HUES48 (cell line): ENCODE results near the gene RAI14.

Experiments
- H3K27ac ChIP-seq: one replicate; pipeline ENCODE4 v1.7.0; 2013; ENCODE audit warnings: low read depth, low read length, inconsistent platforms
- H3K27me3 ChIP-seq: 2 replicates; pipeline ENCODE4 v1.6.1; 2013; ENCODE audit warnings: mild to moderate bottlenecking, low read length; ENCODE audit not compliant: control insufficient read depth, insufficient read depth
- H3K36me3 ChIP-seq: 2 replicates; pipeline ENCODE4 v1.6.1; 2013; ENCODE audit warnings: low read length; ENCODE audit not compliant: control insufficient read depth, insufficient read depth
- H3K4me1 ChIP-seq: 2 replicates; pipeline ENCODE4 v1.6.1; 2013; ENCODE audit warnings: mild to moderate bottlenecking, low read length; ENCODE audit not compliant: control insufficient read depth, insufficient read depth
- H3K4me3 ChIP-seq: 2 replicates; pipeline ENCODE4 v1.5.1; 2013; ENCODE audit warnings: mild to moderate bottlenecking, low read depth, low read length
- H3K9ac ChIP-seq: 2 replicates; pipeline ENCODE4 v1.6.1; 2013; ENCODE audit warnings: mild to moderate bottlenecking, low read depth, low read length, moderate library complexity
- H3K9me3 ChIP-seq: 2 replicates; pipeline ENCODE4 v1.6.1; 2013; ENCODE audit warnings: low read length; ENCODE audit not compliant: control insufficient read depth, insufficient read depth

Gene RAI14

DNA sequence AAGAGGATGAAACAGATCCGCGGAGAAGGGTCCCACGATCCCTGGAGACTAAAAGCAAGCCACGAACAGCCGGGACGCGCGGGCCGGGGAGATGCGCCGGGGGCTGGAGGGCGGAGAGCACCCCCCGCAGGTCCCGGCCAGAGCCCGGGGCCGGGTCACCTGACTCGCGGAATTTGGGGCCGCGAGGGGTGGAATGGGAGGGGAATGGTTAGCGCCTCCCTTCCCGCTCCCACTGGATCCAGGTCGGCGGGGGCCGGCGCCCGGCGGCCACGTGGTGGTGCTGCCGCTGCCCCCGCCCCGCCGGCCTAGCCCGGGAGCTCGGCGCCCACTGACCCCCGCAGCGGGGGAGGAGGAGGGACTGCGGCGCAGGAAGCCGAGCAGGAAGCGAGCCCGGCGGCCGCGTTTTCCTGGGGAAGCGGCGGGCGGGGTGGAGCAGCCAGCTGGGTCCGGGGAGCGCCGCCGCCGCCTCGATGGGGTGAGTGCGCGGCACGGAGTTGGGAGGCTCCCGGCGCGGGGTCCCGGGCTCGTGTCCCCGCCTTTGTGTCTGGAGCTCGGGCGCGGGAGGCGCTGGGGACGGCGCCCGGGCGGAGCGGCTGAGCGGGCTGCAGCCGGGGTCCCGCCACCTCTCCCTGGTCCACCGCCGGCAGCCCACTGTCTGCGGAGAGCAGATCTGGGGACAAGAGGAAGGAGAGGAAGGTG is at the start of gene RAI14:
Gene RAI14 (plus strand): TSS at position 328 of the 699 bp plus-strand sequence. CDS start 30,592 bp downstream, outside the sequence.
- Histone ChIP-seq H3K4me1 (peaks cover 36% of the 10 kb centered on the region), H3K9me3 (no peaks in the 10 kb centered on the region), H3K27ac (peak within 1 kb of the TSS; percentile 84), H3K4me3 (peak within 1 kb of the TSS; percentile 82), H3K9ac (peak within 1 kb of the TSS; percentile 87), H3K27me3 (no peaks in the 10 kb centered on the region), H3K36me3 (peaks cover 16% of the 10 kb centered on the region)

DNA sequence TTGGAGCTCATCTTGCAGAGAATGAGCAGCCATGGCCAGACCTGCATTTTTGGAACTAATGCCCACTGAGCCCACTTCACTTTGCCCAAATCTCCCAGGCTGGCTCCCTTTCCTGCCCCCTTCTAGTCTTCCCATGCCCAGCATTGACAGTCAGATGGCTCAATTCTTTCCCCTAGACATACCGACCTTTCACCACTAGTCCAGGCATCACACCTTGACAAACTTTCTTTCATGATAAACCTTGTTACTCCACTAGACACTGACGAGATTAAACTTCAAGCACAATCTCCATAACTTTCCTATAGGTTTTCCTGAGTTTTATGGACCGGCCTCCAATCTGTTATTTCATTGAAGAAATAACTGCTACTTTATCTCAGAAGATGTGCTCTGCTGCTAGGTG is 47.8 kb upstream of the RAI14 start:
- H3K4me3 ChIP-seq: no peak overlapping the region
- no peak overlapping the region for H3K9ac ChIP-seq
- H3K9me3 ChIP-seq: no peaks in the 10 kb centered on the region
- no peak overlapping the region for H3K27ac ChIP-seq
- peaks cover 25% of the 10 kb centered on the region for H3K4me1 ChIP-seq
- no peaks in the 10 kb centered on the region for H3K36me3 ChIP-seq
- H3K27me3 ChIP-seq: no peaks in the 10 kb centered on the region

DNA sequence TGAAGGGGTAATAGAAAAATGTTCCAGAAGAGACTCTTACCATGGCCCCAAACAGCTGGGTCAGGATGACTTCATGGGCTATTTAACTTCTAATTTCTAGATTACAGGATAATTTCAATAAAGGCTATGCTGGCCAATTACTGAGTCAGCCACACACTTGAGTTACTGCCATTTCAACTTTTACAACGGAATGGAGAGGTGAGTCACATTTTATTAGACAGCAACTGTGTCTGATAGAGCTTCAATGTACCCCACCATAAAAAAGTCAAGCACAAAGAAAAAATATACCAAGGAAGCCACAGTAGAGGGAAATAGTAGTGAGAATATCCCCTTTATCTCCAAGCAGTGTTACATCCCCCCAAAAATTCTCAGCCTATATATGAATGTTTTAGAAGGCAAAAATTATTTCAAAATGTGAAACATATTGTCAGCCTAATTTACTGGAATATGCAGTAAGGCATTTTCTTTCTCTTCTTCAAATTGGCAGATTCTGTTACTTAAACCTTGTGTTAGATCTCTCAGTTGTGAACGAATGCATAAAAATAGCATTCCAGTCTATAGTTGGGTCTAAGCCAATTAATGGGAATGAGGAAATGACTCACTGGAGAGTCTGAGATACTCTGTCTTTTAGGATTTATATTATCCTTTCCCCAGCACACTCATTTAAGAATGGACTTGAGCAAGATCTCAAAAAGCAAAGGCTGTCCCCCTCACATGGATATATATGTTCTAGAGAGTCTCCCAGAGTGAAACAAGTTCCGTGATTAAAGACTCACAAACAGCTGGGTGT is 47.1 kb upstream of the RAI14 start:
- Histone ChIP-seq H3K9me3 (no peaks in the 10 kb centered on the region), H3K36me3 (no peaks in the 10 kb centered on the region), H3K9ac (no peak overlapping the region), H3K4me3 (no peak overlapping the region), H3K4me1 (peaks cover 25% of the 10 kb centered on the region), H3K27me3 (no peaks in the 10 kb centered on the region), H3K27ac (no peak overlapping the region)

DNA sequence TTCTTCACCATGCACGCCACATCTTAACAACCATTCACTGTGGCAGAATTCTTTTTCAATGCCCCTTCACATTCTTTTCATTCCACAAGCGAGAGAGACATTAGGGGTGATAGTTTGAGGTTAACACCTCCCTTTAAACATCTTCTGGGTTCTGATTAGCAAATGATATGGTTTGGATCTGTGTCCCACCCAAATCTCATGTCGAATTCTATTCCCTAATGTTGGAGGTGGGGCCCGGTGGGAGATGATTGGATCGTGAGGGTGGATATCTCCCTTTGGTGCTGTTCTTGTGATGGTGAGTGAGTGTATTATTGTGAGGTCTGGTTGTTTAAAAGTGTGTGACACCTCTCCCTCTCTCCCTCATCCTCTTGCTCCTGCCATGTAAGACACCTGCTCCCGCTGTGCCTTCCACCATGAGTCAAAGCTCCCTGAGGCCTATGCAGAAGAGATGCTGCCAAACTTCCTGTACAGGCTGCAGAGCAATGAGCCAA is 46.1 kb upstream of the RAI14 start:
- no peaks in the 10 kb centered on the region for H3K27me3 ChIP-seq
- no peak overlapping the region for H3K4me3 ChIP-seq
- H3K27ac ChIP-seq: no peak overlapping the region
- no peaks in the 10 kb centered on the region for H3K36me3 ChIP-seq
- H3K9me3 ChIP-seq: no peaks in the 10 kb centered on the region
- H3K9ac ChIP-seq: no peak overlapping the region
- peaks cover 25% of the 10 kb centered on the region for H3K4me1 ChIP-seq

DNA sequence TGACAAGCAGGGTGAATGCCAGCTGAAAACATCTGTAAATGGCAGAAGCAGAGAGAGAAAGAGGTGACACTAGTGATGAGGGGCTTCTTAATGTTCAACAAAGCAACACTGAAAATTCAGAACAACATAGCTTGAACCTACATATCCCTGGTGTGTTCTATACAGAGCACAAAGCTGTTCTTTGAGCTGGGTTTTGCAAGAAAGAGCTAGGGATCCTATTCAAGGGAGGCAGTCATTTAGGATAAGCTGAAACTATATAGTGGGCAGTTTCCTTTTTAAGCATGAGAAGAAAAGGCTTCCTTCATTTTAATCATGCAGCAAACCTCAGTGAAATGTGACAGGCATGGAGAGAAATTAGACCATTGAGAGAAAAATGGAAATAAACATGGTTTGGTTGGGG is 45.6 kb upstream of the RAI14 start:
- no peak overlapping the region for H3K27ac ChIP-seq
- H3K9ac ChIP-seq: no peak overlapping the region
- no peaks in the 10 kb centered on the region for H3K27me3 ChIP-seq
- no peaks in the 10 kb centered on the region for H3K36me3 ChIP-seq
- no peak overlapping the region for H3K4me3 ChIP-seq
- H3K9me3 ChIP-seq: no peaks in the 10 kb centered on the region
- H3K4me1 ChIP-seq: peaks cover 25% of the 10 kb centered on the region

DNA sequence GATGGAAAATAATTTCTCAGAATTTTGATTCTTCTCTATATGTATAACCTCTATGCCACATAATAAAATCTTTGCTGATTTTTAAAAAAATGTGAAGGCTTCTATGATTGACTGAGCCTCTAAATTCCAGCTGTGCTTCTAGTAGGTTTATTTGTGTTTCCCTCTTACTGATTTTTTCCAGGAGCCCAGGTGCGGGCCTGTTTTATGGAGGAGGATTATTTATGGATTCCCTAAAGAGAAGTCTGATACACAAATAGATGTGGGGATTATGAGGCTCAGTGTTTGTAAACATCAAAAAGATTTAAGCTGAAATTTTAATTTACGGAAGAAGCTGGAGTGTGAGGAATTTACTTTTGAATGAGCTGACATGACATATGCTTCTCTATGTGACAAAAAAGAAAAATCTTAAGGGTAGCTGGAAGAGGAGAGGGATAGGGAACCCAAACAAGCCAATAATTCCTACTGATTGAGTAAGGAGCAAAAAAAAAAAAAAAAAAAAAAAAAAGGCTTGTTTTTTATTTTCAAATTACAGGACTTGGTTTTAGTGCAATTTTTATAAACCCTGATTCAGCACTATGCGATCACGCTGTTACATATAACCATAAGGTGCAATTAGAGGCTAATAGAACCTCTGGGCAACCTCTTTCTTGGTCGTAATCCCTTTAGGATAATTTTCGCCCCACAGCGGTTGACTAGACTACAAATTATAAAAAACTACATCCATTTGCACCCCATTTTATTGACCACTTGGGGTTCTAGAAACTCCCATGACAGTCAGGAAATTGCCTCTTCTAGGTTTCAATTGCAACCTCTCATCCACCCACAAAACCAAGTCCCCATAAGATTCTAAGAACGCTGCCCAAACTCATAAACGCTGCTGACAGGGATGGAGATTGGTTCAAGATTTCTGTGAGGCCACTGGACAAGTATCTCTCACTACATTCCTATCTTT is 44.4 kb upstream of the RAI14 start:
- Histone ChIP-seq H3K4me1 (peaks cover 25% of the 10 kb centered on the region), H3K9me3 (no peaks in the 10 kb centered on the region), H3K9ac (no peak overlapping the region), H3K36me3 (no peaks in the 10 kb centered on the region), H3K27me3 (no peaks in the 10 kb centered on the region), H3K27ac (no peak overlapping the region), H3K4me3 (no peak overlapping the region)

DNA sequence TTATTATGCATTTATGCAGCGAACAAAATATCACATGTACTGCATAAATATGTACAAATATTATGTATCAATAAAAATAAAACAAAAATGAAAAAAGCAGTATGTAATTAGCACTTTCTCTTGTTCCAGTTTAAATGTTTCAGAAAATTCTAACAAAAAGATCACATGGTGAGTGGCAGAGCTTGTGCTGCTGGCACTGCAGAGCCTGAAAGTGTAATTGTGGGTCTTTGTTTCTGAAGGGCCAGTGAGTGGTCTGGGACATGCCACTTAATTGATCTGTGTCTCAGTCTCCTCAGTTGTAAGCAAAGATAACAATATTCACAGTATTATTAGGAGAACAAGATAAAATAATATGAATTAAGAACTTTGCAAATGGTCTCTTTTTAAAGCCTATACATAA is 39.5 kb upstream of the RAI14 start:
- Histone ChIP-seq H3K27me3 (no peaks in the 10 kb centered on the region), H3K4me3 (no peak overlapping the region), H3K36me3 (no peaks in the 10 kb centered on the region), H3K9ac (no peak overlapping the region), H3K4me1 (peaks cover 7% of the 10 kb centered on the region), H3K27ac (no peak overlapping the region), H3K9me3 (no peaks in the 10 kb centered on the region)

DNA sequence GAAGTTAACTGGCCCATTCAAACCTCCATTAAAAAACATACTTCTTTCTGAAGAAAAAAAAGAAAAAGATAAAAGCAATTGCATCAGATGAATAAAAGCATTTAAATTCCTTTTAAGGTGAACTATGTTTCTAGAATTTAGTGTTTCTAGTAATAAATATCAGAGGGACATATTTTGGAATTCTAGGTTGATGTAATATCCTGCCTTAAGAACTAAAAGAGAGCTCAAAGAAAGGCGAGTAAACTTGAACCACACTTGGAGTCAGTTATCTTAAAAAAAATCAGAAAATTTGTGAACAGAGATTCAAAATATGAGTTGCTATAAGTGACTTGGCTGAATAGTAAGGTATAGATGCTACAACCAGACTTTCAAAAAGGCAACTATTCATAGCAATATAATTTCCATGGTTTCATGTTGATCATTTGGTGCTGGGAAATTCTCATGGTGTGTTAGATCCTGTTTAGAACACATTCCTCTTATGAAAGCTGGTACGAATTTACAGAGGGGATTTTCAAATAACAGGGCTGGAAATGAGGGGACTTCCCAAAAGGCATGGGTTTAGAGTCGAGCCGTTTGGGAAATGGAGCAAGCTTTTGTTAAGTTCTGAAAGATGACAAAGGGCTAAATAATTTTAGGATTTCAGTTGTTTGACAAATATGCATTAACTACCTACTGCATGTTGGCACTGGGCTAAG is 37.6 kb upstream of the RAI14 start:
- Histone ChIP-seq H3K27me3 (no peaks in the 10 kb centered on the region), H3K27ac (no peak overlapping the region), H3K9me3 (no peaks in the 10 kb centered on the region), H3K9ac (no peak overlapping the region), H3K4me3 (no peak overlapping the region), H3K36me3 (no peaks in the 10 kb centered on the region), H3K4me1 (peaks cover 7% of the 10 kb centered on the region)

DNA sequence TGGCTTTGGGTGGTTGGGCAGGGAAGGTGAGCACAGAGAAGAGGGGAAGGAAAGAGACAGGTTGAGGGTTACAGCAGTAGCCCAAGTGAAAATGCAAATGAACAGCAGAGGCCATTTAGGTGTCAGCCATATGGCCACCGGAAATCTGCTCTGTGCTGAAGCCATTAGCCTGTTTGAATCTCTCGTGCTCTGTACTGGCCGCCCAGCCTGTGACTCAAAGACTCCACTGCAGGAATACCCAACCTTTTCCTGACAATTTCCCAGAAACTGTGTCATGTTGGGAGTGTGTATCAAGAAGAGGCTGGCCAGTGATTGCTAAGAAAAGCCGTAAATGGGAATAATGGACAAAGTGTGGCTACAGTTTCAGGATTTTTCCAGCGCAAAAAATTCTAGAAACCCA is 35.9 kb upstream of the RAI14 start:
- no peak overlapping the region for H3K27ac ChIP-seq

More for the DNA sequence above, 35.9 kb upstream of the RAI14 start:
- Histone ChIP-seq H3K4me1 (peaks cover 7% of the 10 kb centered on the region), H3K9me3 (no peaks in the 10 kb centered on the region), H3K9ac (no peak overlapping the region), H3K27me3 (no peaks in the 10 kb centered on the region), H3K36me3 (no peaks in the 10 kb centered on the region), H3K4me3 (no peak overlapping the region)
